Measurements from ENCODE around the gene SYPL1.

Gene SYPL1

DNA sequence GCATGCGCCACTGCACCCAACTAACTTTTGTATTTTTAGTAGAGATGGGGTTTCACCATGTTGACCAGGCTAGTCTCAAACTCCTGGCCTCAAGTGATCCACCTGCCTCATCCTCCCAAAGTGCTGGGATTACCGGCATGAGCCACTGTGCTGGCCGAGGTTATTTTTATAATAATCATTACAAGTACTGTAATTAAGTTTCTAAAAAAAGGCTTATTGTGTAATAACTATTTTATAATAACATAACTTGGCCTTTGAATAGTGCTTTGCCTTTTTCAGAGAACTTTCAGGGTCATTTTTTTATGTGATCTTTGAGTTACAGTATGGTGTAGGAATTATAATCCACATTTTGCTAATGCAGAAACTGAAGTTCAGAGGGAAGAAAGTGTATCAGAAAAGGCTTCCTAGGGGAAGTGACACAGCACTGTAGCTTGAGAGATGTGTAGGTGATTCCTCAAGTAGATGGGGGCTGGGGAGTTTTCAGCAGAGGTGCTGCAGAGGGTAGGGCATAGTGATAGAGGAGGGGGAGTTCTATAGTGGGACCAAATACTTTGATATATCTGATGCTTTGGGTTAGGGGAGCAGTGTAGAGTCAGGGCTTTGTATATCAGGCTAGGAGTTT lies 9.2 kb upstream of the SYPL1 start:
- in situ Hi-C loops (cut with MboI; ENCODE audit: low pct_unique_long_range_greater_than_20kb, low sequenced_read_pairs, unreplicated experiment), result no loop called here
- no peak for DNase-seq (ENCODE audit: low spot score)
- TF ChIP-seq, protein P1, sequence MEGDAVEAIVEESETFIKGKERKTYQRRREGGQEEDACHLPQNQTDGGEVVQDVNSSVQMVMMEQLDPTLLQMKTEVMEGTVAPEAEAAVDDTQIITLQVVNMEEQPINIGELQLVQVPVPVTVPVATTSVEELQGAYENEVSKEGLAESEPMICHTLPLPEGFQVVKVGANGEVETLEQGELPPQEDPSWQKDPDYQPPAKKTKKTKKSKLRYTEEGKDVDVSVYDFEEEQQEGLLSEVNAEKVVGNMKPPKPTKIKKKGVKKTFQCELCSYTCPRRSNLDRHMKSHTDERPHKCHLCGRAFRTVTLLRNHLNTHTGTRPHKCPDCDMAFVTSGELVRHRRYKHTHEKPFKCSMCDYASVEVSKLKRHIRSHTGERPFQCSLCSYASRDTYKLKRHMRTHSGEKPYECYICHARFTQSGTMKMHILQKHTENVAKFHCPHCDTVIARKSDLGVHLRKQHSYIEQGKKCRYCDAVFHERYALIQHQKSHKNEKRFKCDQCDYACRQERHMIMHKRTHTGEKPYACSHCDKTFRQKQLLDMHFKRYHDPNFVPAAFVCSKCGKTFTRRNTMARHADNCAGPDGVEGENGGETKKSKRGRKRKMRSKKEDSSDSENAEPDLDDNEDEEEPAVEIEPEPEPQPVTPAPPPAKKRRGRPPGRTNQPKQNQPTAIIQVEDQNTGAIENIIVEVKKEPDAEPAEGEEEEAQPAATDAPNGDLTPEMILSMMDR (IDR thresholded peaks at IDR 0.05; ENCODE audit: extremely low read depth, insufficient read depth, missing control alignments), result no peak

DNA sequence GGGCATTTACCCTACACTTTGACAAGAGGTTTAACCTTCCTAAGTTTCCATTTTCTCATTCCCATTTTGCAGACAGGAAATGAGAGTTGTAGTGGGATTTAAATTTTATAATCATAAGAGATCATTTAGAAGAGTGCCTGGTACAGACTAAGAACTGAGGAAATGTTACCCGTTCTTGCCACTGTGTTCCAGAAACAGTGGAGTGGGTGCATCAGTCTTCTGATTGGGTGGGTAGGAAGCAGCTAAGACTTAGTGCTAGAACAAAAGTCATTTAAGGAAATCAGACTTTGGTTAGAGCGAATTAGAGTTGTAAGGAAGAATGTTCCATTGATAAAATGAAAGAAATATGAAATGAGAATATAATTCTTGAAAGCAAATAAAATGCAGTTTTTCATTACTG lies 8.4 kb upstream of the SYPL1 start:
- TF ChIP-seq, protein P1 (IDR thresholded peaks at IDR 0.05; ENCODE audit: extremely low read depth, insufficient read depth, missing control alignments), result no peak
- no peak for DNase-seq (ENCODE audit: low spot score)
- in situ Hi-C loops (cut with MboI; ENCODE audit: low pct_unique_long_range_greater_than_20kb, low sequenced_read_pairs, unreplicated experiment), result no loop called here

DNA sequence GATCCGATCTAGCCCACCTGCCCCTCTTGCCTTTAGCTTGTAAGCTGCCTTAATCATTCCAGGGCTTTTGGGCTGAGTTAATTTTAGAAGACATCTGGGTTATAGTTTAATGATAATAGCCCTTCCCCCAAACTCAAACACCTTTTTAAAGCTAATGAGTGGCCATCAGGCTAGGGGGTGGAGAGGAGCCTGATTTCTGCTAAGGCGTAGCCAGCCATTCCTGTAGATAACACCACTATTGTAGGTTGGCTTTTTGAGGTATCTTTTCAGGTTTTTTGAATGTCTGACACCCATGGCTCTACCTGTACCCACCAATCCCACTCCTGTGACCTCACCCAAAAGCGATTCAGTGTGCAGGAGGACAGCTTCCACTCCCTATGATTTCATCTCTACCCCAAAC lies 7.6 kb upstream of the SYPL1 start:
- DNase-seq (ENCODE audit: low spot score), result no peak
- TF ChIP-seq, protein P1 (IDR thresholded peaks at IDR 0.05; ENCODE audit: extremely low read depth, insufficient read depth, missing control alignments), result no peak
- in situ Hi-C loops (cut with MboI; ENCODE audit: low pct_unique_long_range_greater_than_20kb, low sequenced_read_pairs, unreplicated experiment), result no loop called here

DNA sequence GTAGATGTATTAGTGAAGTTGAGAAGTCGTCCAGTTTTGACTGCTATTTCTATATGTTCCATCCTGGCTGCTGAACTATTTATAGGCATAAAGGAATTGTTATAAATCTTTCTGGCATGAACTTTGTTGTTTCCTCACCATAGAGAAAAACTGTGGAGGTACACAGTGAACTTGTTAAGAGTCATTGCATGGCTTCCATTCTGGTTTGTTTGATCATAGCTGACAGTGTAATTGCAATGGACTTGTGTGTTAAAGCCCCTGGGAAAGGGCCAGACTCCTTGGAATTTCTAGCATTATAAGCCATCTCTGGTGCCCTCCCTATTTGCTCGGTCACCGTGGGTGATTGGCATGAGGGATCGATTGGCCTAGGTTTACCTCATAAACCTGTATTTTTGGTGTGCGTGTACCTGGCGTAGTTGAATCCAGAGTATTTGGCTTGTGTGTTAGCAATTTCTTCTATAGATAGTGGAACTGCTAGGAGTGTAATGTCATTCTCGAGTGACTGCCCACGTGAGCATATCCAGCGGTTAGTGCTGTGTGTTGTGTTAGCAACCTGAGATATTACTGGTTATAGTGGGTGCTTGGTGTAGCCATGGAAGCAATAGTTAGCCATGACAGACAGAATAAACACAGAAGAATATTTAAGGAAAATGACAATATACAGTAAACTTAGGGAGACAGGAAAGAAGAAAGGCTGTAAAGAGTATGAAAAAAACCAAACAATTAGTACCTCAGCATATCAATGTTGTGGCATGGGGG lies 5.9 kb upstream of the SYPL1 start:
- in situ Hi-C loops (cut with MboI; ENCODE audit: low pct_unique_long_range_greater_than_20kb, low sequenced_read_pairs, unreplicated experiment), result no loop called here
- no peak for DNase-seq (ENCODE audit: low spot score)

DNA sequence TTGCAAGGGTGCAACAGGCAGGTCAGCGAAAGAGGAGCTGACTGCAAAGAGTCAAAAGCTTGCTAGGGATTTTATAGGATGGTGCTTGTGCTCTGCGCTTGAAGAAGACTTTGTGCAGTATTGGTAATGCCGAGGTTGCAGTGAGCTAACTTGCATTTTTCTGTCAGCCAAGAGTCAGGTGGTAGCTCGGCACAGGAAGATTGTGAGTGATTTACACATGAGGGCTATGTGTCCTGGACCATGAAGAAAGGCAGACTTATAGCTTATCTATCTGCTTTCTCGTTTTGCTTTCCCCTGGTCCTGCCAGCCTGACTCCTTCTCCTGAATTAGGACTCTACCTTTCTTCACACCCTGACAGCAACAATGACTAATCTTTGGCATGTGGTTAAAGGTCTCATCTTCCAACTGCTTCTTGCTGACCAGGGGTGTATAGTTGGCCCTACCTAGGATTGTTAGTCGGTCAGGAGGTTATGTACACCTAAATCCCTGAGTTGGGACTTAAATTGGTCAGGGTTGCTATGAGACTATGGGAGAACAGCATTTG lies 4.1 kb upstream of the SYPL1 start:
- no peak for DNase-seq (ENCODE audit: low spot score)
- TF ChIP-seq, protein P1 (IDR thresholded peaks at IDR 0.05; ENCODE audit: extremely low read depth, insufficient read depth, missing control alignments), result no peak
- in situ Hi-C loops (cut with MboI; ENCODE audit: low pct_unique_long_range_greater_than_20kb, low sequenced_read_pairs, unreplicated experiment), result no loop called here

More for the DNA sequence above, 5.9 kb upstream of the SYPL1 start:
- TF ChIP-seq, protein P1 (IDR thresholded peaks at IDR 0.05; ENCODE audit: extremely low read depth, insufficient read depth, missing control alignments), result no peak

DNA sequence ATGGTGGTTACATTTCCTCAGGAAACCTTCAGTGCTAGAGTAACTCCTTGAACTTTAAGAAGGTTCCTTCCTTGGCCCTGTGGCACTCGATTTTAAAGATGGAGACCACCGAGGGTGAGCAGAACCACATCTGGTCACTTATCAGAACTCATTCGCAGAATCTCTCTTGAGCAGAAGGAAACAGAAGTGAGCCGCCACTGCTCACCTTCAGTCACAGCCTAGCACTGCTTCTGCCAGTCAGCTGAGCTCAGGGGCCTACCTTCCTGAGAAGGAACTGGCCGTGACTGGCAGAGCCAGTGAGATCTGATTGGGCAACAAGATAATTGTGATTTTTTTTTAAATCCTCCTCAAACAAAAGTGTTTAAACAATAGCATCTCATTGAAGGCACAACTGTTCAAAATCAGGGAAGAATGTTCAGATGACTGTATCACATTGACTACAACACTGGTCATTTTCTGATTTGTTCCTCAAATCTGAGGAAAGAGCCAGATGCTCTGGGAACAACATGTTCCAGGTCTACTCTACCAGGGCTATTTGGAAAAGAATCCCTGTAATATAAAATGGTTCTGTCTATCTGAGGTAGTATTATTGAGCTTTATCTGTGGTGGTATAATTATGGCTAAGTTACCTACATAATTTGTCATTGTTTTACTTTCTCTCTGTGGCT lies 2.7 kb upstream of the SYPL1 start:
- TF ChIP-seq, protein P1 (IDR thresholded peaks at IDR 0.05; ENCODE audit: extremely low read depth, insufficient read depth, missing control alignments), result no peak
- no peak for DNase-seq (ENCODE audit: low spot score)
- in situ Hi-C loops (cut with MboI; ENCODE audit: low pct_unique_long_range_greater_than_20kb, low sequenced_read_pairs, unreplicated experiment), result no loop called here

Measured in GM13977 (cell line).